Gastrocnemius medialis (tissue), 4 donors: ENCODE data around the gene GALNT14.

Experiments
- CTCF ChIP-seq, 5 experiments: fragments of 450-650 bp in 3 of 5; fragments of 200-600 bp in 2 of 5; sonication (generic) in 2 of 5; IDR thresholded peaks in 4 of 5; conservative IDR thresholded peaks in 1 of 5; 1 replicate in 4 of 5; 2 replicates in 1 of 5; pipeline ENCODE4 v1.5.1; 2016 to 2019; ENCODE audit warnings: antibody characterized with exemption in 5 of 5, mild to moderate bottlenecking in 3 of 5, moderate library complexity in 3 of 5
- POLR2A ChIP-seq, 2 donors: fragments of 450-650 bp; IDR thresholded peaks; one replicate each; pipeline ENCODE4 v1.6.1; 2017; ENCODE audit warnings: antibody characterized with exemption in 2 of 2, mild to moderate bottlenecking in 2 of 2, moderate library complexity in 2 of 2

GRCh38 chr2:31003749-31004148 lies 134.5 kb downstream of the GALNT14 start:
- no peak for TF ChIP-seq POLR2A (IDR thresholded peaks at IDR 0.05)
- no peak for TF ChIP-seq CTCF (IDR thresholded peaks at IDR 0.05 in 4 of 5, conservative IDR thresholded peaks at IDR 0.05 in 1 of 5)
